Panc1 (cell line): ENCODE data around the gene DRC3.

Experiments used
- POLR2AphosphoS5 ChIP-seq: IDR thresholded peaks from 2 replicates; pipeline ENCODE4 v1.6.1; 2012; ENCODE audit warnings: mild to moderate bottlenecking, low read depth, low read length, moderate library complexity
- REST ChIP-seq, 2 experiments: IDR thresholded peaks; 2 replicates each; pipeline ENCODE4 v1.6.1; 2011 to 2012; ENCODE audit warnings: low read depth in 2 of 2, control low read depth in 1 of 2, low read length in 1 of 2, mild to moderate bottlenecking in 1 of 2, moderate library complexity in 1 of 2; ENCODE audit not compliant: insufficient read depth in 1 of 2
- TF ChIP-seq, protein P1 (sequence below): fragments of 450-650 bp; IDR thresholded peaks from 2 replicates; pipeline ENCODE4 v1.5.1; 2017; ENCODE audit warnings: mild to moderate bottlenecking

DNA sequence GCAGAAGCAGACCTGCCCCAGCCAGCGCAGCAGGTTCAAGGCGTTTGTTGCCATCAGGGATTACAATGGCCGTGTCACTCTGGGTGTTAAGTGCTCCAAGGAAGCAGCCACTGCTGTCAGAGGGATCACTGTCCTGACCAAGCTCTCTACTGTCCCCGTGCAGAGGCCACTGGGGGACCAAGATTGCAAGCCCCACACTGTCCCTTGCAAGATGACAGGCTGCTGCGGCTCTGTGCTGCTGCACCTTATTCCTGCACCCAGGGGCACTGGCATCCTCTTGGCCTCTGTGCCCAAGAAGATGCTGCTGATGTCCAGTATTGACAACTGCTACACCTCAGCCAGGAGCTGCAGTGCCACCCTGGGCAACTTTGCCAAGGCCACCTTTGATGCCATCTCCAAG, 38.6 kb downstream of the DRC3 start:
- TF ChIP-seq, protein P1, sequence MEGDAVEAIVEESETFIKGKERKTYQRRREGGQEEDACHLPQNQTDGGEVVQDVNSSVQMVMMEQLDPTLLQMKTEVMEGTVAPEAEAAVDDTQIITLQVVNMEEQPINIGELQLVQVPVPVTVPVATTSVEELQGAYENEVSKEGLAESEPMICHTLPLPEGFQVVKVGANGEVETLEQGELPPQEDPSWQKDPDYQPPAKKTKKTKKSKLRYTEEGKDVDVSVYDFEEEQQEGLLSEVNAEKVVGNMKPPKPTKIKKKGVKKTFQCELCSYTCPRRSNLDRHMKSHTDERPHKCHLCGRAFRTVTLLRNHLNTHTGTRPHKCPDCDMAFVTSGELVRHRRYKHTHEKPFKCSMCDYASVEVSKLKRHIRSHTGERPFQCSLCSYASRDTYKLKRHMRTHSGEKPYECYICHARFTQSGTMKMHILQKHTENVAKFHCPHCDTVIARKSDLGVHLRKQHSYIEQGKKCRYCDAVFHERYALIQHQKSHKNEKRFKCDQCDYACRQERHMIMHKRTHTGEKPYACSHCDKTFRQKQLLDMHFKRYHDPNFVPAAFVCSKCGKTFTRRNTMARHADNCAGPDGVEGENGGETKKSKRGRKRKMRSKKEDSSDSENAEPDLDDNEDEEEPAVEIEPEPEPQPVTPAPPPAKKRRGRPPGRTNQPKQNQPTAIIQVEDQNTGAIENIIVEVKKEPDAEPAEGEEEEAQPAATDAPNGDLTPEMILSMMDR, result no peak
- TF ChIP-seq POLR2AphosphoS5 (no peak), REST (IDR thresholded peaks at IDR 0.05; ENCODE audit: insufficient read depth in 1 of 2, low read depth in 2 of 2, low read length in 1 of 2) (no peak)
